CD14-positive monocyte (primary cell): ENCODE results near the gene DUSP6. TPM values are rescaled to one million over a fixed set of nuclear protein-coding genes. Genes with fewer than 3 reads are reported as not detected.

Source experiments
- DNase-seq, 3 donors: peaks; one replicate each; pipeline ENCODE4 v3.0.0-alpha.2; 2011 to 2022
- H2AFZ ChIP-seq: 2 replicates; pipeline ENCODE4 v1.6.0; 2012; ENCODE audit warnings: mild to moderate bottlenecking, low read depth, low read length, inconsistent platforms; ENCODE audit not compliant: insufficient read depth, poor library complexity, severe bottlenecking
- H3K27ac ChIP-seq, 2 donors: 1 replicate in 1 of 2; 2 replicates in 1 of 2; pipeline ENCODE4 v1.5.1; 2012 to 2013; ENCODE audit warnings: low read length in 2 of 2, control low read depth in 1 of 2, inconsistent platforms in 1 of 2, low read depth in 1 of 2, mild to moderate bottlenecking in 1 of 2
- H3K27me3 ChIP-seq, 2 donors: one replicate each; pipeline versions ENCODE4 v1.6.0 to v1.6.1; 2011 to 2013; ENCODE audit warnings: low read length in 2 of 2; ENCODE audit not compliant: control insufficient read depth in 2 of 2, insufficient read depth in 2 of 2
- H3K36me3 ChIP-seq, 2 donors: replicated peaks in 1 of 2; 1 replicate in 1 of 2; 2 replicates in 1 of 2; pipeline versions ENCODE4 v1.5.1 to v1.6.1; 2012 to 2013; ENCODE audit warnings: low read length in 2 of 2, control low read depth in 1 of 2, inconsistent platforms in 1 of 2, mild to moderate bottlenecking in 1 of 2; ENCODE audit not compliant: insufficient read depth in 2 of 2, control insufficient read depth in 1 of 2
- H3K4me1 ChIP-seq, 2 donors: 1 replicate in 1 of 2; 2 replicates in 1 of 2; pipeline versions ENCODE4 v1.5.1 to v1.6.1; 2012 to 2013; ENCODE audit warnings: low read length in 2 of 2, control low read depth in 1 of 2, inconsistent platforms in 1 of 2, mild to moderate bottlenecking in 1 of 2, moderate library complexity in 1 of 2; ENCODE audit not compliant: insufficient read depth in 2 of 2, control insufficient read depth in 1 of 2
- H3K4me2 ChIP-seq: replicated peaks from 2 replicates; pipeline ENCODE3; 2012; ENCODE audit warnings: low read length, moderate library complexity, mild to moderate bottlenecking; ENCODE audit not compliant: poor library complexity, severe bottlenecking; ENCODE audit errors: extremely low read depth
- H3K4me3 ChIP-seq, 3 experiments: fragments of 200-600 bp in 1 of 3; sonication (generic) in 1 of 3; replicated peaks in 1 of 3; 1 replicate in 2 of 3; 2 replicates in 1 of 3; pipeline ENCODE4 v1.5.1; 2011 to 2013; ENCODE audit warnings: low read length in 3 of 3, mild to moderate bottlenecking in 3 of 3, control low read depth in 2 of 3, low read depth in 2 of 3, inconsistent platforms in 1 of 3, moderate library complexity in 1 of 3
- H3K79me2 ChIP-seq: 2 replicates; pipeline ENCODE4 v1.6.0; 2012; ENCODE audit warnings: mild to moderate bottlenecking, control low read depth, inconsistent platforms, low read length, moderate library complexity; ENCODE audit not compliant: insufficient read depth
- H3K9ac ChIP-seq: 2 replicates; pipeline ENCODE4 v1.6.0; 2017; ENCODE audit warnings: low read length, mild to moderate bottlenecking; ENCODE audit not compliant: insufficient read depth, poor library complexity, severe bottlenecking
- H3K9me3 ChIP-seq, 2 donors: replicated peaks in 1 of 2; 1 replicate in 1 of 2; 2 replicates in 1 of 2; pipeline versions ENCODE4 v1.5.1 to v1.6.1; 2012 to 2013; ENCODE audit warnings: low read length in 2 of 2, control low read depth in 1 of 2; ENCODE audit not compliant: control insufficient read depth in 1 of 2, insufficient read depth in 1 of 2
- H4K20me1 ChIP-seq: 2 replicates; pipeline ENCODE4 v1.6.0; 2012; ENCODE audit warnings: mild to moderate bottlenecking, low read length, control low read depth, moderate library complexity; ENCODE audit not compliant: insufficient read depth
- H3K27ac Mint-ChIP-seq, 7 donors: one replicate each; pipeline ENCODE4 v1.8.0; 2020; ENCODE audit warnings: mild to moderate bottlenecking in 7 of 7, mixed read lengths in 7 of 7, moderate library complexity in 6 of 7, inconsistent platforms in 2 of 7
- H3K27me3 Mint-ChIP-seq, 3 donors: one replicate each; pipeline ENCODE4 v1.8.0; 2021 to 2022; ENCODE audit warnings: low read depth in 3 of 3, mild to moderate bottlenecking in 3 of 3, mixed read lengths in 3 of 3, moderate library complexity in 3 of 3, inconsistent platforms in 1 of 3
- H3K36me3 Mint-ChIP-seq, 2 donors: one replicate each; pipeline ENCODE4 v1.8.0; 2020; ENCODE audit warnings: mixed read lengths in 2 of 2, inconsistent platforms in 1 of 2, mild to moderate bottlenecking in 1 of 2
- H3K4me1 Mint-ChIP-seq: one replicate; pipeline ENCODE4 v1.8.0; 2020; ENCODE audit warnings: mild to moderate bottlenecking, mixed read lengths
- H3K4me3 Mint-ChIP-seq, 2 donors: one replicate each; pipeline ENCODE4 v1.8.0; 2020; ENCODE audit warnings: mild to moderate bottlenecking in 2 of 2, mixed read lengths in 2 of 2, moderate library complexity in 1 of 2
- H3K9me3 Mint-ChIP-seq, 7 donors: one replicate each; pipeline ENCODE4 v1.8.0; 2020 to 2022; ENCODE audit warnings: mixed read lengths in 7 of 7, mild to moderate bottlenecking in 6 of 7, moderate library complexity in 6 of 7, inconsistent platforms in 2 of 7
- WGBS: methylation state at CpG from one replicate; pipeline ENCODE4 v1.1.5; 2013; ENCODE audit warnings: missing lambda C conversion rate; ENCODE audit not compliant: insufficient coverage; 5-methylcytosine and 5-hydroxymethylcytosine counted together
- intact Hi-C, 2 donors: fragments of 100-400 bp; cut with micrococcal nuclease; formaldehyde crosslinking; loops; one replicate each; pipeline versions ENCODE4 v1.15.0 to v1.15.1; 2023
- polyA plus RNA-seq, 3 donors: library from polyadenylated mRNA; depleted of rRNA in 1 of 3; unstranded in 2 of 3; stranded (reverse) in 1 of 3; fragments of 300-500 nt in 2 of 3; fragments of >200 nt in 1 of 3; fragmentation: Illumina TruSeq in 2 of 3; gene quantifications; 1 replicate in 2 of 3; 2 replicates in 1 of 3; pipeline ENCODE4 v1.2.3, GENCODE V29; 2012 to 2021
- TF ChIP-seq, protein P1 (sequence below): fragments of 200-600 bp; IDR thresholded peaks from one replicate; pipeline ENCODE4 v1.8.0; 2022; ENCODE audit warnings: antibody characterized with exemption, mild to moderate bottlenecking

DUSP6 gene
- polyA plus RNA-seq, 3 donors = 195 to 880 (median 653) TPM

DNA sequence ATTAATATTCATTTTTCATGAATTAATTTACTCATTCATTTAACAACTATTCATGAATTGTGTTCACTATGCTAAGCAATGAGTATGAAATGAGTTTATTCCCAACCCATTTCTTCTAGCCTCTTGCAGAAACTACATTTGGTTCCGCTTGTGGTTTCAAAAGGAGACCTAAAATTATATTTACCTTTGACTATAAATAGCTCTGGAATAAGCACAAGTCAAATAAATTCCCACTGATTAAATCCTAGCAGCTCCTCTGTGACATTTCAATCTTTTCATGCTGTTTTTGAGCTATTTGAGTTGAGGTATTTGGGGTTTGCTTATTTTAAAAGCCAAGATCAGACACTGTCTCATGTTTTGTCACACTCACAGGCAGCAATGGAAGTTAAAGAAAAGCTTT lies 46.9 kb downstream of the DUSP6 start:
- intact Hi-C loops = no loop called here
- DNase-seq = no peak
- H3K9ac ChIP-seq = no peak overlapping the region
- Mint-ChIP-seq H3K27ac (no peak overlapping the region), H3K4me1 (peaks cover 37% of the 10 kb centered on the region), H3K4me3 (no peak overlapping the region), H3K27me3 (no peaks in the 10 kb centered on the region), H3K36me3 (no peaks in the 10 kb centered on the region), H3K9me3 (peaks cover 0 to 7% (median 0%) of the 10 kb centered on the region in 7 donors)
- no peak overlapping the region for H3K4me3 ChIP-seq
- no peaks in the 10 kb centered on the region for H3K36me3 ChIP-seq
- WGBS = no CpG with 5 or more reads among the region's 1 CpG
- no peaks in the 10 kb centered on the region for H3K9me3 ChIP-seq
- H3K27ac ChIP-seq = no peak overlapping the region
- no peak overlapping the region for H3K4me2 ChIP-seq
- TF ChIP-seq, protein P1, sequence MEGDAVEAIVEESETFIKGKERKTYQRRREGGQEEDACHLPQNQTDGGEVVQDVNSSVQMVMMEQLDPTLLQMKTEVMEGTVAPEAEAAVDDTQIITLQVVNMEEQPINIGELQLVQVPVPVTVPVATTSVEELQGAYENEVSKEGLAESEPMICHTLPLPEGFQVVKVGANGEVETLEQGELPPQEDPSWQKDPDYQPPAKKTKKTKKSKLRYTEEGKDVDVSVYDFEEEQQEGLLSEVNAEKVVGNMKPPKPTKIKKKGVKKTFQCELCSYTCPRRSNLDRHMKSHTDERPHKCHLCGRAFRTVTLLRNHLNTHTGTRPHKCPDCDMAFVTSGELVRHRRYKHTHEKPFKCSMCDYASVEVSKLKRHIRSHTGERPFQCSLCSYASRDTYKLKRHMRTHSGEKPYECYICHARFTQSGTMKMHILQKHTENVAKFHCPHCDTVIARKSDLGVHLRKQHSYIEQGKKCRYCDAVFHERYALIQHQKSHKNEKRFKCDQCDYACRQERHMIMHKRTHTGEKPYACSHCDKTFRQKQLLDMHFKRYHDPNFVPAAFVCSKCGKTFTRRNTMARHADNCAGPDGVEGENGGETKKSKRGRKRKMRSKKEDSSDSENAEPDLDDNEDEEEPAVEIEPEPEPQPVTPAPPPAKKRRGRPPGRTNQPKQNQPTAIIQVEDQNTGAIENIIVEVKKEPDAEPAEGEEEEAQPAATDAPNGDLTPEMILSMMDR = no peak
- no peaks in the 10 kb centered on the region for H3K27me3 ChIP-seq
- H3K79me2 ChIP-seq = no peaks in the 10 kb centered on the region
- peaks cover 20 to 23% of the 10 kb centered on the region in 2 donors for H3K4me1 ChIP-seq
- no peak overlapping the region for H2AFZ ChIP-seq
- H4K20me1 ChIP-seq = no peaks in the 10 kb centered on the region

DNA sequence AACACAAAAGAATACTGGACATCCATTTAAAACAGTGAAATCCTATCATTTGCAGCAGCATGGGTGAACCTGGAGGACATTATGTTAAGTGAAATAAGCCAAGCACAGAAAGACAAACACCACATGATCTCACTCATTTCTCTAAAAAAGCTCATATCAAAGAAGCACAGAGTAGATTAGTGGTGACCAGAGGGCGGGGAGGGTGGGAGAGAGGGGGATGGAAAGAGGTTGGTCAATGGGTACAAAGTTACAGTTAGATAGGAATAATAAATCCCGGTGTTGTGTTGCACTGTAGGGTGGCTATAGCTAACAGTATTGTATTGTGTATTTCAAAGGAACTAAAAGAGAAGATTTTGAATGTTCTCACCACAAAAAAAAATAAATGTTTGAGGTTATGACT lies 52.4 kb downstream of the DUSP6 start:
- H3K79me2 ChIP-seq = no peaks in the 10 kb centered on the region
- H3K27ac Mint-ChIP-seq = no peak overlapping the region
- intact Hi-C loops = no loop called here

More for the DNA sequence above, 52.4 kb downstream of the DUSP6 start:
- no peak for DNase-seq
- H2AFZ ChIP-seq = no peak overlapping the region
- H3K4me1 Mint-ChIP-seq = peaks cover 1% of the 10 kb centered on the region
- no peak overlapping the region for H3K4me3 Mint-ChIP-seq
- no peak overlapping the region for H3K9ac ChIP-seq
- no peak overlapping the region for H3K27ac ChIP-seq
- H3K4me3 ChIP-seq = no peak overlapping the region
- H3K27me3 ChIP-seq = no peaks in the 10 kb centered on the region
- H3K9me3 ChIP-seq = no peaks in the 10 kb centered on the region
- no CpG with 5 or more reads among the region's 2 CpGs for WGBS
- H3K4me2 ChIP-seq = no peak overlapping the region
- TF ChIP-seq, protein P1 = no peak
- no peaks in the 10 kb centered on the region for H3K36me3 Mint-ChIP-seq
- H3K9me3 Mint-ChIP-seq = peaks cover 0 to 3% (median 2%) of the 10 kb centered on the region in 7 donors
- no peaks in the 10 kb centered on the region for H3K27me3 Mint-ChIP-seq
- no peaks in the 10 kb centered on the region for H4K20me1 ChIP-seq
- no peaks in the 10 kb centered on the region for H3K4me1 ChIP-seq
- no peaks in the 10 kb centered on the region for H3K36me3 ChIP-seq
